GM18520 (cell line): ENCODE data around the gene B3GAT3.
A peak's percentile ranks its signal among the peaks of the same experiment; 100 is the strongest.
"Not testable (repeated sequence)": the region's sequence is repeated elsewhere in the genome, so short reads cannot be mapped to it uniquely, and the experiment has no call there.

Experiments used
- ATAC-seq: cut with Tn5 transposase; IDR thresholded peaks from one replicate; pipeline ENCODE4 v1.9.1; 2021; ENCODE audit not compliant: unreplicated experiment

The B3GAT3 gene

GRCh38 chr11:62645946-62646824 lies 24.4 kb upstream of the B3GAT3 start, which contains the start of gene GANAB:
GANAB (minus strand) TSS chr11:62646613; CDS start chr11:62646599, 14 bp downstream.
- ATAC-seq: peak; percentile 81

DNA sequence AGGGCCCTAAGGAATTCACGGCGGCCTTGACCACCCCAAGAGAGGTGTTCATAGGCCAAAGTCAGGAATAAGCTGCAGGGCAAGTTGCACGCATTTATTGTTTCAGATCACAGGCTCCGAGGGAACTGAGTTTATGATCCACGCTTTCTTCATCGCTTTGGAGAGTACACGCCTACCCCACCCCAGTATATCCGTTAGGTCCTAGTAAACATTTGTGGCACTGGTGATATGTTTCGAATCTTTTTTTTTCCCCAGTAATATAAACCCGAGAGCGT lies 23.8 kb upstream of the B3GAT3 start:
- no peak for ATAC-seq

GRCh38 chr11:62644220-62644619 lies 22.4 kb upstream of the B3GAT3 start:
- no peak for ATAC-seq

- no peak for ATAC-seq
Observed at GRCh38 chr11:62632492-62632891, 10.7 kb upstream of the B3GAT3 start.

- ATAC-seq: no peak
Observed at GRCh38 chr11:62627713-62628112, 5.9 kb upstream of the B3GAT3 start.

DNA sequence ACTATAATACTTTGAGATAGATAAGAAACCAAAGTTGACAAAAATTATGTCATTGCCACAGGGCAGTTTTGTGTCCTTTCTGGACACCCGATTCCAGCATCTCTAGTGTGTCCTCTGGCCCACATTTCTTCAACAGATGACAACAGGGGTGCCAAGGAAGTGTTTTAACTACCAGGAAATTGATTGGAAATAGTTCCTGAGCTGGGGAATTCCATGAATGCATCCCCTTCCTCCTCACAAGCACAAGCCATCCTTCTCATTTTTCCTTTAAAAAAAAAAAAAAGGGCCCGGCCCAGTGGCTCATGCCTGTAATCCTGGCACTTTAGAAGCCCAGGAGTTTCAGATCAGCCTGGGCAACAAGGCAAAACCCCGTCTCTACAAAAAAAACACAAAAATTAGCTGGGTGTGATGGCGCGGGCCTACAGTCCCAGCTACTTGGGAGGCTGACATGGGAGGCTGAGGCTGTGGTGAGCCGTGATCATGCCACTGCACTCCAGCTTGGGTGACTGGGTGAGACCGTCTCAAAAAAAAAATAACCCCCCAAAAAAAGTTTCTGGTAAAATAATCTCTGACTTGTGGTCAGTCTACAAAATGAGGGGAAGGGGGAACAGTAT lies 797 bp upstream of the B3GAT3 start:
- no peak for ATAC-seq

DNA sequence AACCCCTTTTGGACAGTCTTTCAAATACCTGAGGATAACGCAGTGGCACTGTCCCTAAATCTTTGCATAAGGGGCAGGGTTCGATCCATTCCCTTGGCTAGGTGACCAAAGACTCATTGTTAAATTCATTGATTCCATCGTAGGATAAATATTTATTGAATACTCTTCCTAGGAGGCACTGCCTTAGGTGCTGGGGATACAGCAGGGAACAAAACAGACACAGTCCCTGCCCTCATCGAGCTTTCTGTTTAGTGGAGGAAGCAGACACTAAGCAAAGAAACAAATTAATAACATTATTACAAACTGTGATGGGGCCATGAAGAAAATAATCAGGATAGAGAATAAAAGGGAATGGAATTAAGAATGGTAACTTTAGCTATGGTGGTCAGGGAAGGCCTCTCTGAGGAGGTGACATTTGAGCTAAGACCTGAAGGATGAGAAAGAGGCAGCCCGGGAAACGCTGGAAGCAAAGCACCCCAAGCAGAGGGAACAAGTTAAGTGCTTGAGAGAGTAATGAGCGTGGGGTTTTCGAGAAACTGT lies 689 bp downstream of the B3GAT3 start:
- no peak for ATAC-seq

DNA sequence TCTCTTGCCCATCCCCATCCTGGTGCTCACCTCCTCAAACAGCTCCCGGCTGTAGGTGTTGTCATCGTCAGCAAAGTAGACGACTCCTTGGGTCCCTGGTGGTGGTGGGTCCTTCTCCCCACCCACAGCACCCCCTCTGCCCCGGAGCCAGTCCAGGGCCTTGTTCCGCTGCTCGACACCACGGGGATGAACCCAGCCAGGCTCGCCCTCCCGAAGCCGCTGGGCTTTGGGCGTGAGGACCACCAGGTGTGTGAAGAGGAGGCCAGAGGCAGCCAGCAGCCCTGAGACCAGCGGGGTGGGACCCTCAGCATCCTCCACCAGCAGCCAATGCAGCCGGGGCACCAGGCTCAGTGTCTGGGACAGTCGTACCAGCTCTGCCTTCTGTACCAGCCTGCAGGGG lies 4.8 kb downstream of the B3GAT3 start:
- not testable (repeated sequence) for ATAC-seq

GRCh38 chr11:62615521-62615920 lies 6.3 kb downstream of the B3GAT3 start:
- no peak for ATAC-seq

GRCh38 chr11:62614275-62614674 lies 7.5 kb downstream of the B3GAT3 start:
- ATAC-seq: no peak

DNA sequence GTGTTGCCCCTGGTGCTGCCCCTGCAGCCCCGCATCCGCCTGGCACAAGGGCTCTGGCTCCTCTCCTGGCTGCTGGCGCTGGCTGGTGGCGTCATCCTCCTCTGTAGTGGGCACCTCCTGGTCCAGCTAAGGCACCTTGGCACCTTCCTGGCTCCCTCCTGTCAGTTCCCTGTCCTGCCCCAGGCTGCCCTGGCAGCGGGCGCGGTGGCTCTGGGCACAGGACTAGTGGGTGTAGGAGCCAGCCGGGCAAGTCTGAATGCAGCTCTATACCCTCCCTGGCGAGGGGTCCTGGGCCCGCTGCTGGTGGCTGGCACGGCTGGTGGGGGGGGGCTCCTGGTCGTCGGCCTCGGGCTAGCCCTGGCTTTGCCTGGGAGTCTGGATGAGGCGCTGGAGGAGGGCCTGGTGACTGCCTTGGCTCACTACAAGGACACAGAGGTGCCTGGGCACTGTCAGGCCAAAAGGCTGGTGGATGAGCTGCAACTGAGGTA lies 8.5 kb downstream of the B3GAT3 start:
- no peak for ATAC-seq

DNA sequence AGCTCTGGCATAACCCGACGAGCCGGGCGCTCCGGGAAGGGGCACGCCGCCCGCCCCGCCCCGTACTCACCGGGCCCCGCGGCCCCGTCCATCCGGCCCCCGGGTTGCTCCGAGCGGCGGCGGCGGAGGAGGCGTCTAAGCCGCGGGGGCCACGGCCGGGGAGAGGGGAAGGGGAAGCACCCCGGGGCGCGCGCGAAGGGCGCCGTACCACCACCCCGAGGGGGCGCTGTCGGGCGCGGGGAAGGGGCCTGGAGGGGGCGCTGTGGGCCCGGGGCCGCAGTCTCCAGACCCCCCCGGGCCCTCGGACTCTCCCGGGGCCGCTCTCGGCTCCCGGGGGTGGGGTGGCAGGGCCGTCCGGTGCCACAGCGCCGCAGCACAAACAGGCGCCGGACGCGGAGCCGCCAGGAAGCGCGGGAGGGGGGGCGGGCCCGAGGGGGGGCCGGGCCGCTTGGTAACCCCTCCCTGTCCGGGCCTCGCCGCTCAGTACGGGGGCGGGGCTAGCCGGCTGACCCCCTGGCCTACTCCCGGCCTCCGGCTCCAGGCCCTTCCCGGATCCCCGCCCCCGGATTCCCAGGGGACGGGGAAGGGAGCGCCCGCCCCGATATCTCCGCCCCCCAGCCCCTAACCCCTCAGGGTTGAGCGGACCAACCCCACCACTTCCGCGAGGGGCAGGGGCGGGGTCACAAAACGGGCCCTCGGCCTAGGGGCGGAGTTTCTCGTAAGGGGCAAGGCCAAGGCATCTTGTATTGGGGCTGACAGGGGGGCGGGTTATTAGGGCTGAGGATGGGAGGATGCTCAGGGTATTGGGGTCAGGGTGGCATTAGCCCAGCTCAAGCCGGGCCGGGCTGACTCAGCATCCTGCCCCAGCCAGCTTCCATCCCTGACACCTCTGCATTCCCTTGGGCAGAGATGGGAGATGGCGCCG lies 9.2 kb downstream of the B3GAT3 start, which contains the start of the genes EML3 and ROM1:
EML3 (minus strand) TSS at position 410 of the 925 bp plus-strand sequence; CDS start at position 92, 318 bp downstream.
ROM1 (plus strand) TSS at position 892 of the 925 bp plus-strand sequence; CDS start at position 917, 25 bp downstream.
- peak; percentile 52 for ATAC-seq

DNA sequence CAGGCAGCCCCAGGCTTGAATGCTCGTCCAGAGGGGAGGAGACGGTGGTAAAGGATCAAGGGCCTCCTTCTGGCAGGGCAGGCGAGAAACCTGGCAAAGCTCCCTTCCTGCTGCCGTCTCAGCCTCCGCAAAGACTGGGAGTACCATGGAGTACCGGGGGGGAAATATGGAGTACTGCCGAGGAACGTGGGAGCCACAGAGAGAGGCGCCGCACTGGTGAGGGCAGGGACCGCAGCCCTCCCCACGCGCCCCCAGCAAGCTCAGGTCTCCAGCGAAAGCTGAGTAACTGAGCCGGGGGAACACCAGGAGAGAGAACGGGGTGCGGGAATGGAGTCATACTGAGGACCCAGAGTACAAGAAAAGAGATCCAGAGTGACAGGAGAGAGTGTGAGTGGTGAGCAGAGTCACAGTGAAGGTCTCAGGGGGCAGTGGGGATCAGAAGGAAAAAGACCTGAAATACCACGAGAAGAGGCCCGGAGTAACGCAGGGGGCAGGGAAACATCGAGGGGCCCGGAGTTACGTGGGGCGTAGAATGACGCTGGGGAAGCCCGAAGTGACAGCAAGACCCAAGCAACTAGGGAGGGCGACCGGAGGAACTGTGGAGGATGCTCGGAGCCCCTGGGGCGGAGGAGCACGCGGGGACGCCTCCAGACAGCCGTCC lies 10.0 kb downstream of the B3GAT3 start:
- no peak for ATAC-seq

DNA sequence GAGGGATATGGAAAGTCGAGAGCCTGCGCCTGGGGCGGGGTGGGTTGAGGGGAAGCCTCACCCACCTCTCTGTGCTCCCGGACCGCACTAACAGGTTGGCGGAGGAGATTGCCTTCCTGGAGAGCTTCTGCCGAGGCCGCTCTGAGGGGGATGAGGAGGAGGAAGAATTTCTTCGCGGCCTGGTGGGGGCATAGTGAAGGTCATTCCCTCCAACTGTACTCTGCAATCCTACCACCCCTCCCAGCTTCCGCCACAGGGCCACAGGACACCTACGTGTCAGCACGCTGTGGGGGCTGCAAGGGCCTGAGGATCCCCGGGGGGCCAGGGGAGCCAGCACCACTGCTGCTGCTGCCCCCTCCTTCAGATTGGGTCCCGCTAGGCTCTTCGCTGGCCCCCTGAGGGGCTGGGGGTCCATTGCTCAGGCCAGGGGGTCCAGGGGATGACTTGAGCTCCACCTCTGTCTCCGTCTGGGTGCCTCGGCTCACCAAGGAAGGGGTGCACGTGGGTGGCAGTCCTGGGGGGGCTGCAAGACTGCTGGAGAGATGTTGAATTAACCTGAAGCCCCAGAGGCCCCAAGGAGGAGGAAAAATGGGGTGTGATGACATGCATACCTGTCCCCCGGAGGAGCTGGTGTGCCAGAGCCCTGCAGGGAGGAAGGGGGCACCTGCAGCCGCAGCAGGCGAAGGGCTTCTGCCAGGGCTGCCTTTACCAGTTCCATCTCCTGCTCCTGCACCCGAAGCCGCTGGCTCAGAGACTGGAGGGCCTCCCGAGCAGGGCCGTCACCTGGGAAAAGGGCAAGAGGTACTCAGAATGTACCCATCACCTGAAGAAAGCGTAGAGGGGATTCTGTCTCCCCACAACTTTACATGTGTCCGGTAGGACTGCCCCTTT lies 10.7 kb downstream of the B3GAT3 start:
- no peak for ATAC-seq

DNA sequence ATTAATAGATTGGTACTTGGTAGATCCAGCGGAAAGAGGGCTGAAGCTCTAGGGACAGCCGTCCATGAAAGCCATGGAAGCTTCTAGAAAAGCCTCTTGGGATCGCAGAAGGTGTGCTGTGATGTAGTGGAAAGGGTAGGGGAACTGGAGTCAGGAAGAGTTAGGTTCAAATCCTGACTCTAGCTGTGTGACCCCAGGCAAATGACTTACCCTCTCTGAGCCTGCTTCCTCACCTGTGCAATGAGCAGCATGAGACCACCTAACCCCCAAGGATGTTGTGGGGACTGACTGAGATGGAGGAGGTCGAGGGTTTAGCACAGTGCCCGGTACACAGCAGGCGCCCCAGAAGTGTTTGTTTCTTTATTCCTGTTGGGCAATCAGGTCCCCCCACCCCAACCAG lies 11.4 kb downstream of the B3GAT3 start:
- no peak for ATAC-seq

DNA sequence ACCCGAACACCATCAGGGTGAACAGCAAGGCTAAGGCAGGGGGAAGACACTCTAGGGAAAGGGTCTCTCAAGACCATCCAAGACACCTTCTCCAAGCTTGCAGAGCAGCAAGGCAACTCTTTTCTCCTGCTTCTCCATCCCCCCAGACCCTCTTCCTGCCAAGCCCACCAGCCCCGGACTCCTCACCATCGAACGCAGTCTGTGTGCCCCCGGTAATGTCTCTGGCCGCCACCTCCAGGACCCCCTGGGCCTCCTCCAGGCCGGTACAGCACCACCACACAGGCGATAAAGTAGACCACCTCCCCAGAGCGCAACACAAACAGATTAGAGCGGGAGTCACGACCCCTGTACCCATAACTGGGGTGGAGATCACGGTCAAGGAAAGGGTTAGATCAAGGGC lies 13.0 kb downstream of the B3GAT3 start:
- ATAC-seq: no peak

GRCh38 chr11:62607714-62608113 lies 14.1 kb downstream of the B3GAT3 start:
- no peak for ATAC-seq

DNA sequence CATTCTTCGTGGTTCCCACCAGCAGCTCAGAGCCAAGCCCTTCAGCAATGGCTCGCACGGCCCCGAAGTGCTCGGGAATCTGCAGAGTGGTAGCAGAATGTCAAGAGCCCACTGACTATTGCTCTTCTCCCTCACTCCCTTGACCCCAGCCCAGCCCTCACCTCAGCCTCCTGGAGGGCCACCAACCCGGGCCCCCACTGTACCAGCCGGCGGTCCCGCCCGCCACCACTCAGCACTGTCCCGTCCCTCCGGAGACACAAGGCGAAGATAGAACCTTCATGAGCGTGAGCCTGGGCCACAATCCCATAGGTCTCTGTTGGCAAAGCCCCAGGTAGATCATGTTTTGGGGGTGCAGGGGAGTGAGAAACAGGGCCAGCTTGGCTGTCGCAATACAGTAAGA lies 15.9 kb downstream of the B3GAT3 start:
- no peak for ATAC-seq

DNA sequence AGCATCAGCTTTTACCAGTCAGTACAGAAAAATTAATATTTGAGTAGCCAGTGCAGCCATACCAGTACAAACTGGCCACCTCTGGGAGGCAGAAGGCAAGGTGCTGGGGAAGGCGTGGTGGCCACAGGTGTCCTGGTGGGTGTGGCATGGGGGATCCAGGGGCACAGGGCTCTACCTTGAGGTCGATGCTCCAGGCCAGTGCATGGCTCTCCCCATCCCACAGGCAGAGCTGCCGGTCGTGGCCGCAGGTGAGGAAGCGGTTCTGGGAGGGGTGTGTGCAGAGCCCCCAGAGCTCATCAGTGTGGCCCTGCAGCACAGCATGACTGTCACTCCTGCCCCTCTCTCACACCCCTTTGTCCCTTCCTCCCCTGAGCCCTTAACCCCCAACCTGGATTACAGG lies 16.3 kb downstream of the B3GAT3 start:
- ATAC-seq: no peak
